ENCODE data around the gene HRH2.
A peak's percentile ranks its signal among the peaks of the same experiment; 100 is the strongest.

The HRH2 gene

GRCh38 chr5:175691761-175692160 lies 33.9 kb downstream of the HRH2 start:
- DNase-seq (ENCODE audit: low read depth in 2 of 3, low spot score in 1 of 3), result no peak

DNA sequence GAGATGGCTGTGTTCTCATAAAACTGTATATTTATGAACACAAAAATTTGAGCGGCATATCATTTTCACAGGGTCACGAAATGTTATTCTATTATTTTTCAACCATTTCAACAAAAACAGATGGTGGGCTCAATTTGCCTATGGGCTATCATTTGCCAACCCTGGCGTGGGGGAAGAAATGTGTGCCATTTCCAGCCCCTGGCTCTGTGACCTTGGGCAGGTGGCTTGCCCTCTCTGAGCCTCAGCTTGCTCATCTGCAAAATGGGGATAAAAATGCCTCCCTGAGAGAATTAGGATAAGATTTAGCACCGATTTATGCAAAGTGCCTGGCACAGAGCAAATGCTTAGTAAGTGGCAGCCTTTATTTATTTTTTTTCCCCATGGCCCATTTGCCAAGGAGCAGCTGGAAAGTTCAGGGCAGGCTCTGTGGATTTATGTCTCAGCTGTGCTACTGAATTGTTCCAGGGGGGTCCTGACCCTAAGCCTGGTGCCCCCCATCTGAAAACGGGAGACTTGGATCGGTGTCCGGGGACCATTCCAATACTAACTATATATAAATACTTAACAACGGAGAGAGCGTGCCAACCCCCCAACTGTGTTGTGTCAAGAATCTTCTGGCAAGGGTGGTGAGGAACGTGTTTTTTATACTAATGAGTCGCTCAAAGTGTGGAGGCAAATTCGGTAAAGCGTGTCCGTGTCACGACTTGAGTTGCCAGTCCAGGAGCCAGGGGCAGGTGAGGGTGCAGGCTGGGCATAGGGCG lies 34.5 kb downstream of the HRH2 start:
- no peak for DNase-seq (ENCODE audit: low read depth in 2 of 3, low spot score in 1 of 3)

DNA sequence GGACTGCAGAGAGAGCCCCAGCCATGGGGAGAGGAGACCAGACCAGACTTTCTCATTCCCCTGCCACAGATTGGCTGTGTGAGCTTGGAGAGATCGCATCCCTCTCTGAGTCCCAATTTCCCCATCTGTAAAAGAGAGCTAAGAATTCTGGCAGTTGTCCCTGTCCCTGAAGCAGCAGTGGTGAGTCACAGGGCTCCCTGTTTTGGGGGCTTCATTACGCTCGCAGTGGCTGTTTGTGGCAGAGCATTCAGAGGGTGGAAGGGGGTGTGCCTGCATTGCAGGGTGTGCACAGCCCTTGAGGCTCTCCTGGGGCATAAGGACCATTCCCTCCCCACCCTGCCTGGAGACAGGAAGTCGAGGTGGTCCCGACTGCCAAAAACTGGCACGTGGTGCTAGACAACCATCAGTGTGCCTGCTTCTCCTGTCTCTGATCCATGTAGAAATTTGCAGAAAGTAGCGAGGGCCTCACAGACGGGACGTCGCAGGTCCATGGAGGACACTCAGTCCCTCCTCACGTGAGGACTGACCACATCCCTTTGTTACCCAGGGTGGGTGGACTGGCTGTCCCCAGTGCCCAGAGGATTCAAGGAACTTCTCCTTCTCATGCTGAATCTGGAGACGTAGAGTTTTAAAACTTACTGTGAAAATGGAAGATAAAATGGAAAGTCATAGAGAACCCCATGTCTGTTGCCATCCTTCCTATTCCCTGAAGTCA lies 35.3 kb downstream of the HRH2 start:
- no peak for DNase-seq (ENCODE audit: low read depth in 2 of 3, low spot score in 1 of 3)

- no peak for DNase-seq (ENCODE audit: low read depth in 2 of 3, low spot score in 1 of 3)
Measured at GRCh38 chr5:175693741-175694140, 35.9 kb downstream of the HRH2 start.

- DNase-seq (ENCODE audit: low read depth in 2 of 3, low spot score in 1 of 3), result no peak
Measured at GRCh38 chr5:175694371-175695160, 36.7 kb downstream of the HRH2 start.

GRCh38 chr5:175695161-175696126 lies 37.6 kb downstream of the HRH2 start:
- no peak for DNase-seq (ENCODE audit: low read depth in 2 of 3, low spot score in 1 of 3)

DNA sequence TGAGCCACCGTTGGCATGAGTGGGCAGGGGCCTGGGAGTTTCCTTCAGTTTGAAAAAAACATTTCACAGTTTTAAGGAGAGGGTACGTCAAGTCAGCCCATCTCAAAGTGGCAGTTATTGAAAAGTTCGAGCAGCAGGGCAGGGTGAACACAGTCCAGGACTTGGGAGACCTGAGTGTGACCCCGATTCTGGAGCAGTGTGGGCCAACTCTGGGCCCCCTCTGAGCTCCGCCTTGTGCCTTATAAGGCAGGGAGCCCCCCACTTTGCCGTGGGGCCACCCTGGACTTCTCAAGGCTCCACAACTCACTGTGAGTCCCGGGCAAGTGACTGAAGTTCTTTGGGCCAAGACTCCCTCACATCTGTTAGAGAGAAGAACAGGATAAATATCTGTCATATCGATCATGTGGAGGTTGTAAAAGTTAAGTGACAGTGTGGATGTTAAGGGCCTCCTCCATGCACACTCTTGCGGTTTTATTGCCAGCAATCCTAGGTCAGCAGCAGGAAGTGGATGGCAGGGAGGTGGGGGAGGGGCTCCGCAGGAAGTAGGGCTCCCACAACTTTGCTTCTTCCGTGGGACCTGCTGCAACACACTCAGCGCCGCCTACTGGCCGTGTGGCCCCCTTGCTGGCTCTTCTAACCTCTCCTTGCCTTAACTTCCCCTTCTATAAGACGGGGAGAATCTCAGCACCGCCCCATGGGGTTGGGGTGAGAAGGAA lies 38.4 kb downstream of the HRH2 start:
- peak; percentile 76 to 79 (median 79) for DNase-seq (ENCODE audit: low read depth in 2 of 3, low spot score in 1 of 3)

DNA sequence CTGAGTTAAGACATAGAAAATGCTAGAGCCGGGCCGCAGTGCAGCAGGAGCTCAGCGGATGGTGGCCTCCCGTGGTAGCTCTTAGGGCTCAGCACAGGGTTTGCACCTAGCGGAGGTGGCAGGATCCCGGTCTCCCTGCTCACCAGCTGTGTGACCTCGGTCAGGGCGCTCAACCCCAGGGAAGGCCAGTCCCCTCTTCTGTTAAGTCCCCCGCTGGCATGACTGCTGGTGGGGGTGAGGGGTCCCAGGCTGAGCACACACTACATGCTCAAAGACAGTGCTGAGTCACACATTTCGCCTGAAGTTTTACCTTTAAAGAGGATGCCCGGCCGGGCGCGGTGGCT lies 39.0 kb downstream of the HRH2 start:
- no peak for DNase-seq (ENCODE audit: low read depth in 2 of 3, low spot score in 1 of 3)

DNA sequence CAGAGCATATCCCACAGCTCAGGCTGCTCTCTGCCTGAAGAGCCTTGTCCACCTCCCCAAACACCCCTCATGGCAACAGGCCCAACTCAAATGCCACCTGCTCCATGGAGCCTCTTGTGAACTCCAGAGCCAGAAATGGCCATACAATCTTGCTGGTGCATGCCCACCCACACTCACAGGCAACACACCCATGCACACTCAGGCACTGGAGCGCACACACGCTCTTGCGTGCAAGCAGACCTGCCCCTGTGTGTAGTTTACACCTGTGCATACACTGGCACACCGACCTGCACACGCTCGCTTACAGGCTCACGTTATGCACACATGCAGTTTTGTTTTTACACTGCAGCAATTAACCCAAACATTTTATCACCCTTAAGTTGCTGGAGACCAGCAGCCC lies 40.0 kb downstream of the HRH2 start:
- DNase-seq (ENCODE audit: low read depth in 2 of 3, low spot score in 1 of 3), result no peak

- no peak for DNase-seq (ENCODE audit: low read depth in 2 of 3, low spot score in 1 of 3)
Measured at GRCh38 chr5:175698401-175699115, 40.7 kb downstream of the HRH2 start.

DNA sequence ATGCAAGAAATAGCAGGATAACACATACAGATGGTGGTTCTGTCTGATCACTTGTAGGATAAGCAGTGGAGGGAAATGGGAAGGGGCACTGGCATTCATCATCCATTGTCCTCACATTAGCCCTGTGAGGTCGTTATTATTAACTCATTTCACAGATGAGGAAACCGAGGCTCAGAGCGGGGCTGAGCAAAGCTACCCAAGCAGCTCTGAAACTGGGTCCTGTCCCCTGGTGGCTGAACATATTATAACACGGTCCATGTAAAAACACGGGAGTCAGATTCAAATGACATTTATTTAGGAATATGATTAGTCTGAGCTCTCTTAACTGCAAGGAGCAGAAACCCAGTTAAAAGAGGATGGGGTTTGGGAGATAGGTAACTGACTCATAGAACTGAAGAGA lies 43.1 kb downstream of the HRH2 start:
- DNase-seq (ENCODE audit: low read depth in 2 of 3, low spot score in 1 of 3), result no peak

- DNase-seq (ENCODE audit: low read depth in 2 of 3, low spot score in 1 of 3), result no peak
Measured at GRCh38 chr5:175701797-175702196, 43.9 kb downstream of the HRH2 start.

DNA sequence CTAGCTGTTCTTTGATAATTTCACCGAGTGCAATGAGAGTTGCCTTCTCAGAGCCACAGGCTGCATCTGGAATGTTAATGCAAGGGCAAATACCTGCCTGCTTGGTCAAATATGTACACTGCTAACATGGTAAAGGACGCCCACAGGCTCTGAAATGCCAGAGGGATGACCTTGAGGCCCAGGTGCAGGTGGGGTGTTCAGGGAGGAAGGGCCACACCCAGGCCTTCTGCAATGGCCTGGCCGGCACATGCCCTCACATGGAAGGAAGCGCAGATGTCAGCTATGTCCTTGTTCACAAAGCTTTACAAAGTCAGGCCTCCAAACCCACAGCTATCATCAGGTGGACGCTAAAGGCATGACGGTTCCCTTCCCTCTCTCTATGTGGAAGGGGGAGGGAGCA lies 48.6 kb downstream of the HRH2 start:
- DNase-seq (ENCODE audit: low read depth in 2 of 3, low spot score in 1 of 3), result no peak

DNA sequence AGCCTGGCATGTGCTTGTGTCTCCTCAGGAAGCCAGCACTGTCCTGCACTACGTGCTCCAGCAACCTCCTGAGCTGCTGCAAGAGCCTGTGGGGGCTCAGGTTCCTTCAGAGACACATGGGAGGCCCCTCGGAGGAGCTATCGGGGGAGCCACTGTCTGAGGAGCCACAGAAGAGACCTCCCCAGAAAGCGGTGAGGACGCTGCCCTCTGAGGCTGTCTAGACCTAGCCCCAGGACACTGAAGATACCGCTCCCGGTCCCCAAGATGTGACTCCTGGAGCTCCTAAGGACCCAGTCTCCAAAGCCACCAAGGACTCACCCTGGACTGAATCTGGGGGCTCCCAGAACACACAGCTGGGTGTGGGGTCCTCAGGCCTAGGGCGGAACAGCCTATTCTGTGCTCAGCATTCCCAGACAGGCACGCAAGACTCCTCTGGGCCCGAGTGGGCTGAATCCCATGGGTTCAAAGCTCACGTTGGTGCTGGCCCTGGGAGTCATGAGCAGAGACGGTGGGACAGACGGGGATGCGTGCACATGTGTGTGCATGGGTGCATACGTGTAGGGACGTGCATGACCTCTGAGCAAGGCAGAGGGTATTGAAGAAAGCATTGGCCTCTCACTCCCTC lies 50.0 kb downstream of the HRH2 start:
- DNase-seq (ENCODE audit: low read depth in 2 of 3, low spot score in 1 of 3), result no peak

DNA sequence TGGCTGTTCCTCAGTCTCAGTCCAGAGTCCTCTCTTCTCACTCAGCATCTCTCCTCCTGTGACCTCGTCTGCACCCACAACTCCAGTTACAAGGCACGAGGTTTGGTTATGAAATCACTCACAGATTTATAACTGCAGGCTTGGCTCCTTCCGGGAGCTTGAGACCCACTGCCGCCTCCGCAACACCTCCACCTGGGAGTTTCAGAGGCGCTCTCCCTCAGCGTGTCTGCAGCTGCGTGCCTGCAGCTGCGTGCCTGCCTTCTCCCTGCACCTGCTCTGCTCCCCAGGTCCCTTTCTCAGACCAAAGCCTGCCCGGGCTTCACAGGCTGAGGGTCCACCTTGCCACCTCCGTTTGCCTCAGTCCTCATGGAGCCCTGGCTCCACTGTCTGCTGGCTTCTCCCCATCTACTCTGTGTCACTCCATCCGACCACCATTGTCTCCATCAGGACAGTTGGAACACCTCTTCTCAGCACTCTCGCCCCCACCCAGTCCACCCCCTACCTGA lies 51.5 kb downstream of the HRH2 start:
- no peak for DNase-seq (ENCODE audit: low read depth in 2 of 3, low spot score in 1 of 3)

DNA sequence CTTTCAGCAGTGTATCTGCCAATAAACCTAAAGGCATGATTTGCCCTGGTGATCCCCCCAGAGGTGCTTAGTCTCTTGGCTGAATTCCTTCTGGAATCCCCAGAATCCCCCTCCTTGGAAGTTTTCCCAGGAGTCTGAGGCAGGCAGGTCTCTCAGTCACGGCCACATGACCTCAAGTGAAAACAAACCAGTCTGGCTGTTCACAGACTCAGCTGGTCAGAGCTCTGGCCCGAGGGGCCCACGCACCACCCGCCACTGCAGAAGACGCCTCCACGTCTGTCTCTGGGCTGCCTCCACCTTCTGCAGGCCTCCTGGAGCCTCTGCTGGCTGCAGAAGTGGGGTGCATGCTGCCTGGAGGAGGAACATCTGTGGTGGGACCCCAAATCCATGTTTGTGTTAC lies 52.5 kb downstream of the HRH2 start:
- DNase-seq (ENCODE audit: low read depth in 2 of 3, low spot score in 1 of 3), result no peak

- DNase-seq (ENCODE audit: low read depth in 2 of 3, low spot score in 1 of 3), result no peak
Measured at GRCh38 chr5:175711031-175711430, 53.2 kb downstream of the HRH2 start.

DNA sequence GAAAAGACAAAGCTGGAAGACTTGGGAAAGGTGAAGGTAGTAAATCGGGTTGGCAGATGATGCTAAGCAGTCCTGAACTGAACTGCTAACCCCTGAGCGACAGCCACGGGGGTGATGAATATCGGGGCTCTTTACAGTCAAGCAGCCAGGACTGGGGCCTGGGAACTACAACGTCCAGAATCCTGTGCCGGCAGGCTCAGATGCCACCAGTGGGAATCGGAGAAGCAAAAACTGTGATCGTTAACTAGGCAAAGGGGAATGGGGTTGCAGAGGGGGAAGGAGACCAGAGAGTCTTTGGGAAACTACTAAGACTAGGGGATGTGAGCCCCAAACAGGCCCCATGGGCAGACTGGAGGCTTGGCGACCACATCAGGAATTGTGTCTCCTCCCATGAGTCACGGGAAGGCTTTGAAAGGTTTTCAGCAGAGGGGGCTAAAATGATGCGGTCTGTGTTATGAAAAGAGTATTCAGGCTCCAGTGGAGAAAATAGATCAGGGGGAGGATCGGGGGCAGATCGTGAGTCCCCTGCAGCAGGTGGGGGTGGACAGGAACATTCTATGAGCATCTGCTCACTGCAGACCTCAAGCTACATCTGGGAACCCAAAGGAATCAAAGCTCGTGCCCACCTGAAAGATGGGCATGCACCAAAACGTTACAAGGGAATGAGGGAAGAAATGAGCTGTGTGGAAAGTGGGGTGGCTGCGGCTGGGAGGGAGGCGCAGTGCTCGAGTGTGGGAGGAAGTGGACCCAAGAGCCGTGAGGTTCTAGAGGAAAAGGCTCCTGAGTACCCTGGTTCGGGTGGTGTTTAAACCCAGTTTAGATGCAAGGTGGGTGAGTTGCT lies 53.8 kb downstream of the HRH2 start:
- no peak for DNase-seq (ENCODE audit: low read depth in 2 of 3, low spot score in 1 of 3)
